Measurements from ENCODE around the gene COQ4.
"Not testable (repeated sequence)": the region's sequence is repeated elsewhere in the genome, so short reads cannot be mapped to it uniquely, and the experiment has no call there.

The COQ4 gene

GRCh38 chr9:128323212-128323730 lies 632 bp downstream of the COQ4 start:
- Histone ChIP-seq H3K27me3 (no peaks in the 10 kb centered on the region), H3K4me1 (peaks cover 31% of the 10 kb centered on the region), H3K4me3 (peak overlapping the region; percentile 86), H4K20me1 (peaks cover 12% of the 10 kb centered on the region; the same call in 1 of the 2 replicates), H3K9me3 (no peaks in the 10 kb centered on the region), H3K4me2 (peak overlapping the region; percentile 90), H3K27ac (peak overlapping the region; percentile 92), H3K9ac (peak overlapping the region; percentile 87), H3K36me3 (peaks cover 70% of the 10 kb centered on the region)
- TF ChIP-seq Cebpa-rat (IDR thresholded peaks at IDR 0.05): no peak

GRCh38 chr9:128323791-128324190 lies 1.2 kb downstream of the COQ4 start:
- H3K27ac ChIP-seq: peak overlapping the region; percentile 92; the same call in 1 of the 2 replicates
- peak; percentile 59 for TF ChIP-seq Cebpa-rat (IDR thresholded peaks at IDR 0.05)
- peaks cover 36% of the 10 kb centered on the region for H3K4me1 ChIP-seq
- no peaks in the 10 kb centered on the region for H3K9me3 ChIP-seq
- H3K36me3 ChIP-seq: peaks cover 70% of the 10 kb centered on the region
- H3K9ac ChIP-seq: peak overlapping the region; percentile 87
- no peaks in the 10 kb centered on the region for H3K27me3 ChIP-seq
- peaks cover 12% of the 10 kb centered on the region; the same call in 1 of the 2 replicates for H4K20me1 ChIP-seq
- H3K4me2 ChIP-seq: peak overlapping the region; percentile 90
- peak overlapping the region; percentile 86 for H3K4me3 ChIP-seq

GRCh38 chr9:128324401-128324800 lies 1.8 kb downstream of the COQ4 start:
- no peak for TF ChIP-seq Cebpa-rat (IDR thresholded peaks at IDR 0.05)
- Histone ChIP-seq H3K9me3 (no peaks in the 10 kb centered on the region), H3K4me3 (no peak overlapping the region), H4K20me1 (peaks cover 12% of the 10 kb centered on the region; the same call in 1 of the 2 replicates), H3K4me1 (peaks cover 38% of the 10 kb centered on the region), H3K4me2 (peak overlapping the region; percentile 90), H3K27ac (no peak overlapping the region), H3K27me3 (no peaks in the 10 kb centered on the region), H3K36me3 (peaks cover 71% of the 10 kb centered on the region), H3K9ac (peak overlapping the region; percentile 87; the same call in 1 of the 2 replicates)

- Histone ChIP-seq H3K4me1 (peaks cover 38% of the 10 kb centered on the region), H3K9me3 (no peaks in the 10 kb centered on the region), H4K20me1 (peaks cover 12% of the 10 kb centered on the region; the same call in 1 of the 2 replicates), H3K9ac (no peak overlapping the region), H3K27ac (no peak overlapping the region), H3K4me2 (no peak overlapping the region), H3K4me3 (no peak overlapping the region), H3K36me3 (peaks cover 63% of the 10 kb centered on the region), H3K27me3 (no peaks in the 10 kb centered on the region)
- TF ChIP-seq Cebpa-rat (IDR thresholded peaks at IDR 0.05): no peak
Measured at GRCh38 chr9:128325629-128326028, 3.0 kb downstream of the COQ4 start.

GRCh38 chr9:128333451-128333869 lies 10.8 kb downstream of the COQ4 start:
- Histone ChIP-seq H3K9ac (peak overlapping the region; percentile 58), H3K9me3 (no peaks in the 10 kb centered on the region), H3K27me3 (no peaks in the 10 kb centered on the region), H3K4me2 (peak overlapping the region; percentile 76), H3K27ac (peak overlapping the region; percentile 67), H4K20me1 (no peaks in the 10 kb centered on the region), H3K36me3 (peaks cover 14% of the 10 kb centered on the region; the same call in 1 of the 2 replicates), H3K4me1 (peaks cover 36% of the 10 kb centered on the region), H3K4me3 (peak overlapping the region; percentile 9; the same call in 1 of the 2 replicates)
- no peak for TF ChIP-seq Cebpa-rat (IDR thresholded peaks at IDR 0.05)

GRCh38 chr9:128335161-128335560 lies 12.5 kb downstream of the COQ4 start:
- H3K4me1 ChIP-seq: peaks cover 30% of the 10 kb centered on the region
- TF ChIP-seq Cebpa-rat (IDR thresholded peaks at IDR 0.05): no peak
- H3K27ac ChIP-seq: no peak overlapping the region
- no peaks in the 10 kb centered on the region for H3K9me3 ChIP-seq
- H3K4me3 ChIP-seq: no peak overlapping the region
- no peak overlapping the region for H3K4me2 ChIP-seq
- H3K36me3 ChIP-seq: no peaks in the 10 kb centered on the region
- no peaks in the 10 kb centered on the region for H4K20me1 ChIP-seq
- H3K9ac ChIP-seq: no peak overlapping the region
- no peaks in the 10 kb centered on the region for H3K27me3 ChIP-seq

GRCh38 chr9:128335914-128336313 lies 13.3 kb downstream of the COQ4 start:
- Histone ChIP-seq H4K20me1 (no peaks in the 10 kb centered on the region), H3K4me2 (no peak overlapping the region), H3K27ac (no peak overlapping the region), H3K27me3 (no peaks in the 10 kb centered on the region), H3K4me3 (no peak overlapping the region), H3K9ac (no peak overlapping the region), H3K9me3 (no peaks in the 10 kb centered on the region), H3K36me3 (no peaks in the 10 kb centered on the region), H3K4me1 (peaks cover 32% of the 10 kb centered on the region)
- TF ChIP-seq Cebpa-rat (IDR thresholded peaks at IDR 0.05): no peak

- no peaks in the 10 kb centered on the region for H4K20me1 ChIP-seq
- H3K27me3 ChIP-seq: no peaks in the 10 kb centered on the region
- H3K4me1 ChIP-seq: peaks cover 23% of the 10 kb centered on the region
- H3K27ac ChIP-seq: no peak overlapping the region
- H3K4me3 ChIP-seq: no peak overlapping the region
- no peak overlapping the region for H3K9ac ChIP-seq
- TF ChIP-seq Cebpa-rat (IDR thresholded peaks at IDR 0.05): no peak
- no peaks in the 10 kb centered on the region for H3K9me3 ChIP-seq
- H3K4me2 ChIP-seq: no peak overlapping the region
- H3K36me3 ChIP-seq: peaks cover 10% of the 10 kb centered on the region
Measured at GRCh38 chr9:128337936-128338335, 15.3 kb downstream of the COQ4 start.

GRCh38 chr9:128338852-128339614 lies 16.4 kb downstream of the COQ4 start:
- H3K27ac ChIP-seq, H3K9ac ChIP-seq, H3K4me3 ChIP-seq: not testable (repeated sequence)

More at GRCh38 chr9:128338852-128339614, 16.4 kb downstream of the COQ4 start:
- H3K4me1 ChIP-seq: peaks cover 12% of the 10 kb centered on the region
- H4K20me1 ChIP-seq, H3K4me2 ChIP-seq, H3K27me3 ChIP-seq, H3K9me3 ChIP-seq: not testable (repeated sequence)
- peaks cover 21% of the 10 kb centered on the region for H3K36me3 ChIP-seq

All from BLaER1 (cell line).